GM21367 (cell line): ENCODE measurements around the gene DBN1.
"Not testable (repeated sequence)": the region's sequence is repeated elsewhere in the genome, so short reads cannot be mapped to it uniquely, and the experiment has no call there.

Experiments used
- ATAC-seq: cut with Tn5 transposase; IDR thresholded peaks from one replicate; pipeline ENCODE4 v1.9.1; 2021; ENCODE audit not compliant: unreplicated experiment

The DBN1 gene

GRCh38 chr5:177431317-177432142 is 41.9 kb downstream of the DBN1 start:
- ATAC-seq = peak; percentile 31

DNA sequence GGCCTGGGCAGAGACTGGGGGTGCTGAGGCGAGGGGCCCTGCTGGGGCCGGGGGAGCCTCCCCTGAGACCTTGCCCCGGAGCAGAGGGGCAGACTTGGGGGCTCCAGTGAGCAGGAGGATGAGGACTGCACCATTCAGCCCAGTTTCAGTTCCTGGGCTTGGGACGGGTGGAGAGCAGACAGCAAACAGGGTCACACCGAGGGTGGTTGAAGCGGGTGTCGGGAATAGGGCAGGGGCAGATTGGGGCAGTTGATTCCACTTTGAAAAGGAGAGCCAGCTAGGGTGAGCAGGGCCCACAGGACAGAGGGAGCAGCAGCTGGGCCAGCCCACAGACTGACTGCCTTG is 42.5 kb downstream of the DBN1 start:
- no peak for ATAC-seq

GRCh38 chr5:177430140-177430951 is 43.1 kb downstream of the DBN1 start:
- no peak for ATAC-seq

DNA sequence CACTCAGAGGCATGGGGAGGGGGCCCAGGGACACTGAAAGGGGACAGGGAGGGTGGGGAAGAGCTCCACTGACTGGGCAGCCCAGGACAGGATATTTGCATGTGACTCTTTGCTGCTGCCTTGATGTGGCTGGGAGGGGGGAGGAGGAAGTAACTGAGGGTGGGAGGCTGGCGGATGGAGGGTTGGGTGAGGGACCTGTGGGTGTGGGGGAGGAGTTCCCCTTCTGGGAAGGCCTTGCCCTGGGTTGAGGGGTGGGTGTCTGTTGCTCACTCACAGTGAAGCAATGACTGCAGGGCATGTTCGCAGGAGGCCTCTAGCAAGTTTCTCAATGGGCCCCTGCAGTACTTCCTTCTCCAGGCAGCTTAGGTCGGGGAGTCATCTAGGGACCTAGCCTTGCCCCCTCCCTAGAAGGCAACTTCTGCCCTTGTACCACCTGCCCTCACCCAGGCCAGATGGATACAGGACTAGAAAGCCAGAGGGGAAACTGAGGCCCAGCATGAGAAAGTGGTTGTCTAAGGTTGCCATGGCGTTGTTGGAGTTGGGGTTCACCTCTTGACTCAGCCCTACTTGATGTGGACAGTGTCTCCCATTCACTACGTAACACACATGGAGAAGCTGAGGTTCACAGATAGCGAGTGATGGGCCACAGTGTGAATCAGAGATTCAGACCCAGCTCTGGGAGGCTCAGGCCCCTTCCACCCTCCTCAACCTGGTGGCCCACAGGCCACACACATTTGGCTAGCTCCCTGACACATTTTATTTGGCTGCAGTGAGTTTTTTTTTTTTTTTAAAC is 44.0 kb downstream of the DBN1 start:
- ATAC-seq = no peak

- ATAC-seq = no peak
These were observed 44.7 kb downstream of the DBN1 start for GRCh38 chr5:177428574-177429217.

DNA sequence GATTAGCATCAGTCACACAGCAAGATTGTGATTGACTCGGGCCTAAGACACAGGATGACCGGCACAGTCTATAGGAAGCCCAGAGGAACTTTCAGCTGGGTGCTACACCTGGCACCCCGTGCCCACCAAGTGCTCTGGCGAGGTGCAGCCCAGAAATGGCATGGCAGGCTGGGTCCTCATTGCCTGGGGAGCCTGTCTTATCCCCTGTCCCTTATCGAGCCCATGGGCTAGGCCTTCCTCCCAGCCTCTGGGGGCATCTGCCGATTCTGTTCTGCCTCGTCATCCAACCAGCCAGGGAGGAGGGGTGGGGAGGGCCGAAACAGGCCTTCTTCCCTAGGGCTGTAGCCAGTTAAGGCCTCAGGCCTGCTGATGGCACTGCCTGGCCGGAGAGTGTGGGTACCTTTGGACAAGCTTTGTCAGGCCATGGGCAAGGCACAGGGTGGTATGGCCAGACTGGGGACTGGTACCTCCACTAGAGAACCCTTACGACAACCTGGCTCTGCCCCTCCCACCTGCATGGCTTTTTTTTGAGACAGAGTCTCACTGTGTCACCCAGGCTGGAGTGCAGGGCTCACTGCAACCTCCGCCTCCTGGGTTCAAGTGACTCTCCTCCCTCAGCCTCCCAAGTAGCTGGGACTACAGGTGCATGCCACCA is 45.4 kb downstream of the DBN1 start:
- ATAC-seq = no peak

DNA sequence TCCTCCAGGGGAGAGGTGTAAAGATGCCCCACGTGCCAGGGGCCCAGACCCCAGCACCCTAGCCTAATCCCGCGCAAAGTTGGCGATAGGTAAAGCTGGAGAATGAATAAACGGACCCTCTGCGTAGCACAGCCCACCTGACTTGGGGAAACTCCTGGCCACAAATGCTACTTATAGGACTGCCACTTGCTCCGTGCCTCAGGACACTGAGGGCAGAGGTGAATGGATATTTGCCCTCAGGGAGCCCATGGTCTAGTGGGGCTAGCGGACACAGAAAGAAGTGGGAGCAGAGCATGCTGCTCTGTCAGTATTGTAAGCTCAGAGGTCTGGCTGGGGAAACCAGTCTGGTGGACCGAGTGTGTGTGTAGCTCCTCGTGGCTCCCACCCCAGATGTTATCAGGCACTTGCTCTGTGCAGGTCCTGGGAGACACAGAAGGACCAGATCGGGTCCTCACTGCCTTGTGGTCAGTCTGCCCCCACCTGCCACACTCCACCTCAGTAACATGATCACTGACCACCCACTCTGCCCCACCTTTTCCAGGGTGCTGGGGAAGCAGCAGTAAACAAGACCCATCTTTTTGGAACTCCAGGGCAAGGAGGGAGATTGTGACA is 46.1 kb downstream of the DBN1 start:
- no peak for ATAC-seq

DNA sequence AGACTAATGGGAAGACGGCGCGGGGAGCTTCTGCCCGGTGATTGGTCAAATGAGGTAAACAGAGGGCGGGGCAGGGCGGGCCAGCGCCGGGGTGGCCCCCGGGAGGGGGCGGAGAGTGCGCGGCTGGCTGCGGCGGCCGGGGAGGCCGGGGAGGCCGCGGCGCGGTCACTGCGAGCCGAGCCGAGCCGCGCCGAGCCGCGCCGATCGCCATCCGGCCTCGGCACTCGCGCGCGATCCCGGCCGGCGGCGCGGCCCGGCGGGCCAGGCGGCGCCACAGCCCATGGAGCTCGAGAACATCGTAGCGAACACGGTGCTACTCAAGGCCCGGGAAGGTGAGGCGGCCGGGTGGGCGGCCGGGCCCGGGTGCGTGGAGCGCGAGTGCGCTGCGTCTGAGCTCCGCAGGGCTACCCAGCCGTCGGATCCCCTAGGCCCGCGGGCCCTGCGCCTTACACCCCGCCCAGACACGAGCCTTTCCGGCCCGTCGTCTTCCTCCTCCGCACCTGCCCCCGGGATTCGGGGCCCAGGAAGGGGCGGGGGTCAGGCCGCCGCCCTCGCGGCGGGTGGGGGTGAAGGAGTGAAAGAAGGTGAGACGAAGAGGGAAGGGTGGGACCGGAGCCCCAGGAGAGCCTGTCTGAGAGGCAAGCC is 46.7 kb downstream of the DBN1 start, which contains the start of gene GRK6:
Gene GRK6 (plus strand): TSS at position 111 of the 645 bp plus-strand sequence. CDS start 170 bp downstream, at position 281.
- peak; percentile 1 for ATAC-seq

GRCh38 chr5:177425801-177426565 is 47.5 kb downstream of the DBN1 start:
- ATAC-seq = peak; percentile 66

GRCh38 chr5:177425196-177425800 is 48.1 kb downstream of the DBN1 start:
- ATAC-seq = no peak

DNA sequence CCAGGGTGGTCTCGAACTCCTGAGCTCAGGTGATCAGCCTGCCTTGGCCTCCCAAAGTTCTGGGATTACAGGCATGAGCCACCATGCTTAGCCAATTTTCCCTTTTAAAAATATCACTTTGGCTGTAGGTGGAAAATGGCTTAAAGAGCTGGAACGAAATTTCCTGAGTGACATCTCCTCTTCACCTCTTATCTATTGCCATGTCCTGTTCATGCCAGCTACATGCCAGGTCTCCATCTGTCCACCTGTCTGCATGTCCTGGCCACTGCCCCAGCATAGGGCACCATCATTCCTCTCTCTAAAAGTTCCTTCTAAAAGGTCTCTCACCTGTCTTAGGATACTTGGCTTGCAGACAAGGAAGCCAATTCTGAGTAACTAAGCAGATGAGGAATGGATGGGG is 49.8 kb downstream of the DBN1 start:
- no peak for ATAC-seq

DNA sequence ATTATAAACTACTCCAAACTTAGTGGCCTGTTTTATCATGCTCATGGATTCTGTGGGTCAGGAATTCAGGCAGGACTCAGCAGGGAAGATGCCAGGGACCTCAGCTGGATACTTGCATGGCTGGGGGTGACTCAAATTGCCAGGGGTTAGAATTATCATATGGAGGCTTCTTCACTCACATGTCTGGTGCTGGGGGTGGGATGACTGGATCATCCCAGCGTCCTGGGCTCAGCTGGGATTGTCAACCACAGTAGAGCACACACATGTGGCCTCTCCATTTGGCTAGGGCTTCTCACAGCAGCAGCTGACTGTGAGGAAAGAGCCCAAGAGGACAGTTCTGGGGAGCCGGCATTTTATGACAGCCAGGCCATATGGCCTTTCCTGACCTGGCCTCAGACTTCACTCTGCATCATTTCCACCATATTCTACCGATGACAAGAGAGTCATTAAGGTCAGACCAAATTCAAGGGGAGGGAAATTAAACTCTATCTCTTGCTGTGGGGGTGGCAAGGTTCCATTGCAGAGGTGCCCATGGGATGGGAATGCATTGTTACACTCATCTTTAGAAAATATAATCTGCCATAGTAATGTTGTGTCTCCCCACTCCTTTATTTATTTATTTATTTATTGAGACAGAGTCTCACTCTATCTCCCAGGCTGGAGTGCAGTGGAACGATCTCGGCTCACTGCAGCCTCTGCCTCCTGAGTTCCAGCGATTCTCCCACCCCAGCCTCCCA is 52.2 kb downstream of the DBN1 start:
- ATAC-seq = no peak

DNA sequence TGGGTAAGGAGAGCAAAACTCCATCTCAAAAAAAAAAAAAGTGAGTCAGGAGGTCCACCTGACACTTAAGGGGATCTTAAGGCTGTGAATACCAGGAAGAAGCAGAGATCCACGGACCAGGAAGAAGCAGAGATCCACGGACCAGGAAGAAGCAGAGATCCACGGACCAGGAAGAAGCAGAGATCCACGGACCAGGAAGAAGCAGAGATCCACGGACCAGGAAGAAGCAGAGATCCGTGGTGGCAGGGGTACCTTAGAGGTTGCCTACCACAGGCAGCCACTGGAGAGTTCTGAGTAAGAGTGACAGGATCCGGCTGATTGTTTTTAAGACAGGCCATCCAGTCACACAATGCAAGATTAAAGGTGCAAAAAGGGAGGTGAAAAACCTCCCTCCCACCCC is 53.0 kb downstream of the DBN1 start:
- ATAC-seq = not testable (repeated sequence)

DNA sequence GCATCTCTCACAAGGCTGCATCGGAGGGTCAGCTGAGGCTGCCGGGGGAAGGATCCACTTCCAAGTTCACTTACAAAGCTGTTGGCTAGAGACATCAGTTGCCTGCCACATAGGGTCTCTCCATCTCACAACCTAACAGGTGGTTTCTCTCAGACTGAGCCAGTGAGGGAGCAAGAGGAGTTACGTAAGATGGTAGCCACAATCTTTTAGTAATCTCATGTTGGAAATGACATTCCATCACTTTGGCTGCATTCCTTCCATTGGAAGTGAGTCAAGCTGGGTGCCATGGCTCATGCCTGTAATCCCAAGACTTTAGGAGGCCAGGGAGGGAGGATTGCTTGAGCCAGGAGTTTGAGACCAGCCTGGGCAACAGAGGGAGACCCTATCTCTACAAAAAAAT is 54.4 kb downstream of the DBN1 start:
- ATAC-seq = no peak

- ATAC-seq = not testable (repeated sequence)
These were observed 56.4 kb downstream of the DBN1 start for GRCh38 chr5:177417081-177417480.

- no peak for ATAC-seq
These were observed 59.0 kb downstream of the DBN1 start for GRCh38 chr5:177414481-177414880.

GRCh38 chr5:177412603-177413233 is 60.7 kb downstream of the DBN1 start:
- peak; percentile 48 for ATAC-seq
